Measurements from ENCODE around the gene LETM1. TPM values are rescaled to one million over a fixed set of nuclear protein-coding genes. Genes with fewer than 3 reads are reported as not detected.

The LETM1 gene
- total and polyA plus RNA-seq, 4 donors: 12.2 to 46.9 (median 24.1) TPM

GRCh38 chr4:1800805-1801204 lies 55.2 kb downstream of the LETM1 start:
- TF ChIP-seq MAX (IDR thresholded peaks at IDR 0.05) (no peak), FOXA2 (IDR thresholded peaks at IDR 0.05) (no peak), GABPA (IDR thresholded peaks at IDR 0.05 in 1 of 2, conservative IDR thresholded peaks at IDR 0.05 in 1 of 2) (no peak), FOXA1 (IDR thresholded peaks at IDR 0.05) (no peak), CTCF (IDR thresholded peaks at IDR 0.05; ENCODE audit: low read depth, low read length, missing input control) (no peak), JUND (IDR thresholded peaks at IDR 0.05) (no peak), NR2F2 (IDR thresholded peaks at IDR 0.05) (no peak), ATF3 (IDR thresholded peaks at IDR 0.05) (no peak), HNF4A (conservative IDR thresholded peaks at IDR 0.05) (no peak), TAF1 (conservative IDR thresholded peaks at IDR 0.05) (no peak), RAD21 (IDR thresholded peaks at IDR 0.05) (no peak), YY1 (IDR thresholded peaks at IDR 0.05) (no peak), RXRA (IDR thresholded peaks at IDR 0.05) (no peak), ZBTB33 (IDR thresholded peaks at IDR 0.05) (no peak), REST (IDR thresholded peaks at IDR 0.05) (no peak), HNF4G (IDR thresholded peaks at IDR 0.05) (no peak), SP1 (IDR thresholded peaks at IDR 0.05) (no peak), EGR1 (IDR thresholded peaks at IDR 0.05; ENCODE audit: low read depth in 2 of 2) (no peak)
- Histone ChIP-seq H3K4me3 (ENCODE audit: low read depth in 1 of 3, low read length in 3 of 3) (no peak overlapping the region), H3K36me3 (ENCODE audit: control insufficient read depth in 4 of 4, insufficient read depth in 3 of 4, low read depth in 1 of 4, low read length in 3 of 4) (peaks cover 4 to 24% (median 12%) of the 10 kb centered on the region in 4 donors), H3K9ac (ENCODE audit: low read depth in 1 of 2, low read length in 2 of 2) (no peak overlapping the region), H3K4me1 (ENCODE audit: control insufficient read depth in 4 of 4, insufficient read depth in 4 of 4, low read length in 3 of 4) (peaks cover 21 to 36% (median 30%) of the 10 kb centered on the region in 4 donors), H3K9me3 (ENCODE audit: control insufficient read depth in 4 of 4, low read length in 3 of 4) (no peaks in the 10 kb centered on the region), H3K27ac (ENCODE audit: low read depth in 1 of 2, low read length in 2 of 2) (no peak overlapping the region), H3K27me3 (ENCODE audit: control insufficient read depth in 4 of 4, insufficient read depth in 4 of 4, low read length in 3 of 4) (no peaks in the 10 kb centered on the region)
- DNase-seq (ENCODE audit: low spot score): no peak
- WGBS: 86% methylated on average over 10 of the region's 10 CpGs

All from liver (tissue), 9 donors.